NCI-H774 (cell line): ENCODE data around the gene MTSS2.

Experiments
- DNase-seq: peaks from one replicate; lab custom pipeline; 2025; lab: John Stamatoyannopoulos, UW

Gene MTSS2

DNA sequence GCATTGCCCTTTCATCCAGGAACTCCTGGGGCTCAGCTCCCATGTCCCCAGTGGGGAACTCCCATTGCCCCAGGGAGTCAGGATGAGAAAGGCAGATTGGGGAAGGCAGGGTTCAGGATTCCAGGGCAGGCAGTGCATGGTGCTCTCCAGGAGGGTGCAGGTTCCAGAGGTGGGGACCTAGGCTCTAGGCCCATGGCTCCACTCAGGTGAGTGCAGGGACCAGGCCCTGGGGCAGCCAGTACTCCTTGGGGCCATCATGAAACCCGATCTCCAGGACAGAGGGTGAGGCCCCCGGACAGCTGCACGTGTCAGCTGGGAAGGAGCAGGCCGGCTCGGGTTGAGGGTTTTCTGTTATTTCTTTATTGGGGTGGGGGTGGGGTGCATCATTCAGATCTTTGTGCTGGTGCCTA is 1.3 kb upstream of the MTSS2 start:
- no peak for DNase-seq

GRCh38 chr16:70686376-70687101 is 686 bp upstream of the MTSS2 start:
- no peak for DNase-seq

- DNase-seq: no peak
Observed at GRCh38 chr16:70685061-70685937, 554 bp downstream of the MTSS2 start.

DNA sequence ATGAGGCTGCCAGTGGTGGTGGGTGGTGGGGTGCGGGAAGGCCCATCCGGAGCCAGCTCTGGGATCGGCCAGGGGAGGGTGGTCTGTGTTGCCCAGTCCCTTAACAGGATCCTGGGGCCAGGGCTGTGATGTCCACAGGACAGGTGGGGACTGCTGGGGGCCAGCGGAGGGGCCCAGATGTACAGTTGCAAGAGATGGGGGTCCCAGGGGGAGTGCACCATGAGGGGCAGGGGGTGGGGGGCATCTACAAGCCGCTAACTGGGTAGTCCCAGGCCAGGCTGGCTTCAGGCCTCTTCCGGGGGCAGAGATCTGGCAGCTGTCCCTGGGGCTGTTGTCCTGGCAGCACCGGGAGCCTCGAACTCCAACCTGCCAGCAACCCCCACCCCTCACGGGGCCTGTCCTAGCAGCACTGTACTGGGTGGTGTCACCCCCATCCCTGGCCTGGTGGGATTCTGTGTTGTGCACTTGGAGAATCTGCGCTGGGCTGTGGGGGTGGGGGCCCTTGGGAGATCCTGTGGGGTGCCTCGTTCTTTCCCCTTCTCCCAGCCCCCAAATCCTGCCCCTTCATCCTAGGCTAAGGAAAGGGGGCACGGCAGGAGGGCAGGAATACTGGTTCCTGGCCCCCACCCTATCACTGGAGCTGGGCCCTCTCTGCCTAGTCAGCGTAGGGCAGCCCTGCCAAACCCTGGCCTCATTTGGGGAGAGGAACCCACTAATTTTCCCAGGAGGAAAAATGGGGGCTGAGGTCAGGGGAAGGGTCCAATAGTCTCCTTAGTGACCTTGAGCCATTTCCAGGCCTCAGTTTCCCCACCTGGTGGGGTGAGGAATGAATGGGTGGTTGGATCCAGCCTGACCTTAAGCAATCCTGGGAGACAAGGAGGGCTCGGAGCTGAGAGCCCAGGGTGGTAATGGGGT is 1.4 kb downstream of the MTSS2 start:
- DNase-seq: no peak

DNA sequence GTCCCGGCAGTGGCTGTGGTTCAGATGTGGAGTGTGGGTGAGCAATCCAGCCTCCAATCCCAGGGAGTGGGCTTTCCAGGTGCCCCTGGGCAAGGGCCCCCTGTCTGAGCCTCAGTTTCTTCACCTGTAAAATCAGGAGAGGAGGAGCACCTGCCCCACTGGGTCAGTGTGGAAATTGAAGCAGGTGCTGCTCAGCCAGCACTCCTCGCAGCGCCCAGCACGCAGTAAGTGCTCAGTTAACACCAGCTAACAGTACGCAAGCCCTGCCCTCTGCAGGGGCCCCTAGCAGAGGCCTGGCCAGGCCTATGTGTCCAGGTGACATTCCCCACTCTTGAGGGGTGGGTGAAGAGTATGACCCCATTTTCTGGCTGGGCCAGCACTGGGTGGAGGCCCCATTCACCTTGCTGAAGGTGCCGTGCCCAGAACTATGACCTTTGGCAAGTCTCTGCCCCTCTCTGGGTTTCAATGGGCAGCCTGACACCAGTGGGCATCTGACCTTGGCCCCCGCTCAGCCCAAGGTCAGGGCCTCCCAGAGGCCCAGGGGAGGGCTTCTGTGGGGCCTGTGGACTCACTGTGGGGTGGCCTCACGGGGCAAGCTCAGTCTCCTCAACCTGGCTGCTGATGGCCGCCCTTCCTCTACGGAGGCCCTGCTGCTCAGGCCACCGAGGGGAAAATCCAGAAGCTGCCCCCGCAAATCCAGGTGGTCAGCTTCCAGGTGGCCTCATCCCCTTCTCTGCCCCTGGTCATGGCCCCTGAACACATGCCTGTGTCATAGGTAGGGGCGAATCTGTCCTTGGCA is 2.5 kb downstream of the MTSS2 start:
- no peak for DNase-seq

DNA sequence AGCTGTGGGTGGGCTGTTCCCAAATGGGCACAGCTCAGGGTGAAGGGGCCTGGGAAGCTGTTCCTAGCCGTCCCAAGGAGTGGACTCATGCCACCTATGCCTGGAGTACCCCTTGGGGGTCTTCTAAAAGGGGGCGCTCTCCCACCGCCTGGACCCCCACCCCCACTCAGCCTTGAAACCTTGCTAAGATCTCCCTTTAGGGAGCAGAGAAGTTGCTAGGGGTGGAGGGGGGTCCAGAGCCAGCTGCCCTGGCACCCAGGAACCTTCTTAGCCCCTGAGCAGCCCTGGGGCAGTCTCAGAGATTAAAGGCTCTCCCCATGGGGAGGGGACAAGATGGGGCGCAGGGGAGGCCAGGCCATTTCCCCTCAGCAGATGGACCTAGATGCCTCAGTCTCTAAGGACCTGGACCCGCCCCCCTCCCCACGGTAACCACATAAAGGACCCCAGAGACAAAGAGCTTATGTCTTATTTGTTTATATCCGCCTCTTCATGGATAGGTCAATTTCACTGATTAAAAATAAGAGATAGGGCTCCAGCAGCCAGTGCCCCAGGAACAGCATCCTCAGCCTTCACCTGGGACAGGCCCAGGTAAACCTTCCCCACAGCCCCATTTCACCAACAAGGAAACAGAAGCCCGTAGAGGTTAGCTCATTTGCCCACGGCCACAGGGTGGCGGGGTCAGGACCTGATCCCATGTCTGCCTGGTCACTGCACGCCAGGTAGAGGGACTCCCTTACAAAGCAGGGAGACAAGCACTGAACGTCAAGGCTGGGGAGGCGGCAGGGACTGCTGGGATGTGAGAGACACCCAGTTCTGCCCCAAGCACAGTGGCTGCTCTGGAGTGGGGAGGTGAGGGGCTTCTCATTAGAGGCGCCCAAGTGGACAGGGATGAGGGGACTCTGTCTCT is 3.4 kb downstream of the MTSS2 start:
- DNase-seq: no peak

- no peak for DNase-seq
Observed at GRCh38 chr16:70681382-70682238, 4.2 kb downstream of the MTSS2 start.

DNA sequence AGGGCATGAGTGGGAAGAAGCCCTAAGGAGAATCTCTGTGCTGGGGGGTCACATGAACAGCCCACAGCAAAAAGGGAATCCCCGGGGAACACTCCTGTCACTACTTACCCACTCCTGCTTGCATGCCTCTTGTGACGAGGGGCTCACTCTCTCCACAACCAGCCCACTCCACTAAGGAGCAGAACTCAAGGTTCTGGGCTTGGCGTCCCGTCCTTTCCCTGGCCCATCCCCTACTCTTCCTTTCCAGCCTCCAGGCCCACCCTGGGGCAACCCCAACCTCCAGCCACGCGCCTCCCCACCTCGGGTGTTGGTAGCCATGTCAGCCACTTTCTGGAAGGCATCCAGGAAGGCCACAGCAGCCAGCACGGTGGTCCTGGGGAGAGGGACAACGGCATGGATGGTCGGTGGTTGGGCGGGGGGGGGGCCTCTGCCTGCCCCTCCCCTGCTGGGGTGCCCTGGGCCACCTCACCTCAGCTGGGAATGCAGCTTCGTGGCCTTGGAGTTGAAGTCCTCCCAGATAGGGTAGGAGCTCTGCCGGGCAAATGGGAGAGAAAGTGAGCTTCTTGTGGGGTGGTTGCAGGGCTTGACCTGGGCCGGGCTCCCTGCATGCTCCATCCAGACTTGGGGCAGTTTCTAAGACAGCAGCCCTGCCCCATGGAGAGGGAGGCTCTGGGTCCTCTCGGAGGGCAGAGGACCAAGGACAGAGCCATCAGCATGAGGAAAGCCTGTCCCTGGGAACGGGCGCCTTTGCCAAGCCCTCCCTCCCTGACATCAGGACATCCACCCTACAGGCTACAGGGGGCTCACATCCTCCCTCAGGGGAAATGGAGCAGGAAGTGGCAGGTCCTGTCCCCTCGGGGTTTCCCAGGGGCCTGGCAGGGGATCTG is 5.1 kb downstream of the MTSS2 start:
- no peak for DNase-seq

GRCh38 chr16:70679671-70680494 is 6.0 kb downstream of the MTSS2 start:
- no peak for DNase-seq

DNA sequence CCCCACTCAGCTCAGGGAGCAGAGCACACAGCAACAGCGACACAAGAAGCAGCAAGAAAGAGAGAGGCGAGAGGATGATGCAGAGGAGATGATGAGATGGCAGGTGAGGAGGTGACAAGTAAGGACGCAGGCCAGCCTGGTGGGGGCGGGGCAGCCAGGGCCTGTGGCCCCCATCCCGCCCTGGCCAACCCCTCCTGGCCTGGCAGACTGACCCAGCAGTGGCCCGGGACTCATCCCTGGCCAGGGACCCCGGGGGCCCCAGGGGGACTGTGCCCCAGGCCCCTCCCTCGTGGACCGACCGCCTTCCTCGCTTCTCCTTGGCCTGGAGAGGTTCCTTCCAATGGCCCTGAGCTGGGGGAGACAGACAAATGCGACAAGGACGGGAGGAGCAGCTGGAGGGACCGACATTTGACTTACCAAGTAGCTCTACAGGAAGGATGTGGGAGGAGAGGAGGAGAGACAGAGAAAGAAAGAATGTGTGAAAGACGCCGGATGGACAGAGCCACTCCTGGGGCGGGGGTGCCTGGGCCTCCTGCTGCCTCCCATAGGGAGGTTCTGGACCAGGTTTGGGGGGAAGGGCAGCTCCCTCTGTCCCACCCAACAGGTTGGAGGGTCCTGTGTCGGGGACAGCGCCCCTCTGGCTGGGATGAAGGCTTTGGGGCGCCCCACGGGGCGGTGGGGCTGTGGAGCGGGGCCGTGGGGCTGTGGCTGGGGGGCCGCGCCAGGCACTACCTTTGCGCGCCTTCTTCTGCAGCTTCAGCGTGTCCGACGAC is 6.8 kb downstream of the MTSS2 start:
- no peak for DNase-seq

DNA sequence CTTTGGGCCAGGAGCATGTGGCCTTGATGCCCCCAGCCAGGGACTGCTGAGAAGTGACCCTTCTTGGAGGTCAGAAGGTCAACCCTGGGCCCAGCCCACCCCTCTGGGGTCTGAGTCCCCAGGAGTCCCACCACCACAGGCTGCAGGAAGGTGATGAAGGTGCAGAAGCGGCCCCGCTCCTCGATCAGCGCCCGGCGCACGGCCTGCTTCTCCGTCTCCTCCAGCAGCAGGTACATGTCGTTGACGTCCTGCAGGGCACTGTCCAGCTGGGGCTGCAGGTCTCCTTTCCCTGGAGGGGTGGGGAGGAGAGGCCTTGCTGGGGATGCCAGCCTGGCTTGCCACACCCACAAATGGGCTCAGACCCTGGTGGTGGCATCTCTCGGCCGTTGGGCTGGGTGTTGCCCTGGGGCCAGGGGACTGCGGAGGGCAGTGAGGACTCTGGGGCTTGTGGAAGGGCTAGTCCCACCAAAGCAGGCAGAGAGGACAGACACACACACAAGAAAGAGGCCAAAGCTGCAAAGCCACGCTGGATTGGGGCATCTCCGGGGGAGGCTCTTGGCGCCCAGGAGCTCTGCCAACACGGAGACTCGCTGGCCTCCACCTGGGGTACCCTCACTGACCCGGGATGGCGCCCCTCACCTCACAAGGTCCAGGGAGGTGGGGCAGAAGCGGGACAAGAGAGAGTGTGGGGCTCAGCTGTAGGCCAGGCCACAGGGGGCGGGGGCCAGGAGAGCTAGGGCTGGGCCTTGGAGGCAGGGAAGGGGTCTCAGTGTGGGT is 7.5 kb downstream of the MTSS2 start:
- no peak for DNase-seq

DNA sequence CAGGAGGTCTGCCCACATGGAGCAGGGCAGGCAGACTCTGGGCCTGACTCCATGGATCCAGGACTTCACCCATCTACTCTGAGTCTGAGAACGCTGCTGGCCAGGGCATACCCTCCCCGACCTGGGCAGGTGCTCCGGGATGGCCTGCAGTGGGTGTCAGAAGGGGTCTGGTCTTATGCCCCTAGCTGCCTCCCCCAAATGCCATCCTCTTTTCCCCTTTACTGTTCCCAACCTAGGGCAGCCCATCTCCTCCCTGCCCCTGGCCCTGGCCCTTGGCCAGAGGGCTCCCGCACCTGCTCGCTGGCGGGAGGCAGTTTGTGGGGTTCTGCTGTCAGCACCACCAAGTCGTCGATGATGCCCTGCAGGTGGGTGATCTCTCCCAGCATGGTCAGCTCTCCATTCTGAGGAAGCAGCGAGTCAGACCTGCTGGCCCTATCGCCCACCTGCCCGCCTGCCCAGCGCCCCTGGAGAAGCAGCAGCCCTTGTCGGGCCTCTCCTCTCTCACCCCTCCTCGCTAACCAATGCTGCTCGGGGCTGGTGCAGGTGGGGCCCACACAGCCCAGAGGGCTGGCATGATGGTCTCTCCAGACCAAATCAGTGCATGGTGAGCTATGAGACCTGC is 8.2 kb downstream of the MTSS2 start:
- no peak for DNase-seq

- no peak for DNase-seq
Observed at GRCh38 chr16:70676675-70677498, 9.0 kb downstream of the MTSS2 start.

GRCh38 chr16:70675851-70676513 is 9.9 kb downstream of the MTSS2 start:
- no peak for DNase-seq
